ENCODE results near the gene ZC3H14. TPM values are rescaled to one million over a fixed set of nuclear protein-coding genes. Genes with fewer than 3 reads are reported as not detected.
"Not testable (repeated sequence)": the region's sequence is repeated elsewhere in the genome, so short reads cannot be mapped to it uniquely, and the experiment has no call there.

The ZC3H14 gene
- total RNA-seq, 1 donor from 2014 or later, result 44.1 TPM

GRCh38 chr14:88519907-88520306, 42.9 kb upstream of the ZC3H14 start:
- no peak overlapping the region for H3K4me3 ChIP-seq
- no peaks in the 10 kb centered on the region for H3K27me3 ChIP-seq (ENCODE audit: low read depth)
- DNase-seq, result no peak
- H3K27ac ChIP-seq (replicated peaks), result no peak overlapping the region
- no peaks in the 10 kb centered on the region for H3K9me3 ChIP-seq (replicated peaks)
- H3K4me1 ChIP-seq, result peaks cover 35% of the 10 kb centered on the region
- H3K36me3 ChIP-seq, result peaks cover 11% of the 10 kb centered on the region
- TF ChIP-seq, protein P1, sequence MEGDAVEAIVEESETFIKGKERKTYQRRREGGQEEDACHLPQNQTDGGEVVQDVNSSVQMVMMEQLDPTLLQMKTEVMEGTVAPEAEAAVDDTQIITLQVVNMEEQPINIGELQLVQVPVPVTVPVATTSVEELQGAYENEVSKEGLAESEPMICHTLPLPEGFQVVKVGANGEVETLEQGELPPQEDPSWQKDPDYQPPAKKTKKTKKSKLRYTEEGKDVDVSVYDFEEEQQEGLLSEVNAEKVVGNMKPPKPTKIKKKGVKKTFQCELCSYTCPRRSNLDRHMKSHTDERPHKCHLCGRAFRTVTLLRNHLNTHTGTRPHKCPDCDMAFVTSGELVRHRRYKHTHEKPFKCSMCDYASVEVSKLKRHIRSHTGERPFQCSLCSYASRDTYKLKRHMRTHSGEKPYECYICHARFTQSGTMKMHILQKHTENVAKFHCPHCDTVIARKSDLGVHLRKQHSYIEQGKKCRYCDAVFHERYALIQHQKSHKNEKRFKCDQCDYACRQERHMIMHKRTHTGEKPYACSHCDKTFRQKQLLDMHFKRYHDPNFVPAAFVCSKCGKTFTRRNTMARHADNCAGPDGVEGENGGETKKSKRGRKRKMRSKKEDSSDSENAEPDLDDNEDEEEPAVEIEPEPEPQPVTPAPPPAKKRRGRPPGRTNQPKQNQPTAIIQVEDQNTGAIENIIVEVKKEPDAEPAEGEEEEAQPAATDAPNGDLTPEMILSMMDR (IDR thresholded peaks at IDR 0.05; ENCODE audit: borderline replicate concordance), result no peak
- intact Hi-C loops (cut with micrococcal nuclease), result no loop called here

DNA sequence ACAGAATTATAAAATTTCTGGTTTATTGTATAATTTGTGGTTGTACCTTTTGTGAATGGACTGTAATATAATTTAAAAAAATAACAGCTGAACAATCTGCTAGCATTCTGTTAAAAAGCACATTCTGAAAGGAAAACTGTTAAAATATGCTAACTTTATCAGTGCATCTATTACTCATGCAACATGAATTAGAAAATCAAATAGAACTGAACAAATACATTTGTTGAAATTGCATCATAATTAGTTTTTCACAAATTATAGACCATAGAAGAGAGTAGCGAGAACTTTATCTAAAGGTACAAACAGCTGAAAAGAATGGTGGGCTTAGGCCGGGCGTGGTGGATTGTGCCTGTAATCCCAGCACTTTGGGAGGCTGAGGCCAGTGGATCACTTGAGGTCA, 41.0 kb upstream of the ZC3H14 start:
- no peak overlapping the region for H3K27ac ChIP-seq (replicated peaks)

DNA sequence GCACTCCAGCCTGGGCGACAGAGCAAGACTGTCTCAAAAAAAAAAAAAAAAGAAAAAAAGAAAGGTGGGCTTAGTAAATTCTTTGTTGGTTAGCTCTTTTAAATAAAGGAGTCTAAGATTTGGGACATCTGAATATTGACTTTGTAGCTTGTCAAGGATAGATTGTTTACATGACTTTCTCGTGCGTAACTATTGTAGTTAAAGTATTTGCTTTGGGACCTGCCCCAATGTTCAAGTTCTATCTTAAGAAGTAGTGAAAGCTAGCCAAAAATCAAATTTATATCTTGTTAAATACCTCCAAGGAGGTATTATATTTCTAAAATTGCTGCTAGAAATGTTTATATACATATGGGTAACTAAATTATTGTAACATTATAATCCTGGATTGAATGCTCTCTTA, 40.4 kb upstream of the ZC3H14 start:
- H3K4me3 ChIP-seq, result no peak overlapping the region
- H3K4me1 ChIP-seq, result peaks cover 16% of the 10 kb centered on the region
- no peaks in the 10 kb centered on the region for H3K36me3 ChIP-seq
- intact Hi-C loops (cut with micrococcal nuclease), result no loop called here
- DNase-seq, result no peak
- no peak overlapping the region for H3K27ac ChIP-seq (replicated peaks)
- no peaks in the 10 kb centered on the region for H3K27me3 ChIP-seq (ENCODE audit: low read depth)
- H3K9me3 ChIP-seq (replicated peaks), result no peaks in the 10 kb centered on the region
- TF ChIP-seq, protein P1 (IDR thresholded peaks at IDR 0.05; ENCODE audit: borderline replicate concordance), result no peak

More for the DNA sequence above, 41.0 kb upstream of the ZC3H14 start:
- Histone ChIP-seq H3K36me3 (peaks cover 3% of the 10 kb centered on the region), H3K4me1 (peaks cover 21% of the 10 kb centered on the region), H3K27me3 (ENCODE audit: low read depth) (no peaks in the 10 kb centered on the region), H3K4me3 (no peak overlapping the region), H3K9me3 (replicated peaks) (no peaks in the 10 kb centered on the region)
- intact Hi-C loops (cut with micrococcal nuclease), result no loop called here
- TF ChIP-seq, protein P1 (IDR thresholded peaks at IDR 0.05; ENCODE audit: borderline replicate concordance), result no peak
- no peak for DNase-seq

GRCh38 chr14:88529889-88530288, 32.9 kb upstream of the ZC3H14 start:
- intact Hi-C loops (cut with micrococcal nuclease); H3K36me3 ChIP-seq; H3K4me3 ChIP-seq: not testable (repeated sequence)

GRCh38 chr14:88533064-88533602, 29.7 kb upstream of the ZC3H14 start:
- DNase-seq, result no peak
- Histone ChIP-seq H3K27me3 (ENCODE audit: low read depth) (no peaks in the 10 kb centered on the region), H3K4me1 (peaks cover 45% of the 10 kb centered on the region), H3K4me3 (no peak overlapping the region), H3K36me3 (no peaks in the 10 kb centered on the region), H3K9me3 (replicated peaks) (peaks cover 12% of the 10 kb centered on the region), H3K27ac (replicated peaks) (no peak overlapping the region)
- intact Hi-C loops (cut with micrococcal nuclease), result no loop called here
- TF ChIP-seq, protein P1 (IDR thresholded peaks at IDR 0.05; ENCODE audit: borderline replicate concordance), result no peak

More at GRCh38 chr14:88529889-88530288, 32.9 kb upstream of the ZC3H14 start:
- H3K9me3 ChIP-seq (replicated peaks), result peaks cover 12% of the 10 kb centered on the region
- H3K4me1 ChIP-seq, result peaks cover 16% of the 10 kb centered on the region
- not testable (repeated sequence) for DNase-seq; H3K27ac ChIP-seq (replicated peaks); H3K27me3 ChIP-seq (ENCODE audit: low read depth)

GRCh38 chr14:88535149-88535548, 27.7 kb upstream of the ZC3H14 start:
- TF ChIP-seq, protein P1 (IDR thresholded peaks at IDR 0.05; ENCODE audit: borderline replicate concordance), result peak; percentile 48
- intact Hi-C loops (cut with micrococcal nuclease), result no loop called here

More at GRCh38 chr14:88535149-88535548, 27.7 kb upstream of the ZC3H14 start:
- Histone ChIP-seq H3K36me3 (no peaks in the 10 kb centered on the region), H3K27ac (replicated peaks) (peak overlapping the region; percentile 71), H3K9me3 (replicated peaks) (peaks cover 4% of the 10 kb centered on the region), H3K27me3 (ENCODE audit: low read depth) (no peaks in the 10 kb centered on the region), H3K4me1 (peaks cover 66% of the 10 kb centered on the region), H3K4me3 (no peak overlapping the region)
- no peak for DNase-seq
